GM21367 (cell line): ENCODE measurements around the gene ITGA4.
"Not testable (repeated sequence)": the region's sequence is repeated elsewhere in the genome, so short reads cannot be mapped to it uniquely, and the experiment has no call there.

Experiments used
- ATAC-seq: cut with Tn5 transposase; IDR thresholded peaks from one replicate; pipeline ENCODE4 v1.9.1; 2021; ENCODE audit not compliant: unreplicated experiment

ITGA4 gene

DNA sequence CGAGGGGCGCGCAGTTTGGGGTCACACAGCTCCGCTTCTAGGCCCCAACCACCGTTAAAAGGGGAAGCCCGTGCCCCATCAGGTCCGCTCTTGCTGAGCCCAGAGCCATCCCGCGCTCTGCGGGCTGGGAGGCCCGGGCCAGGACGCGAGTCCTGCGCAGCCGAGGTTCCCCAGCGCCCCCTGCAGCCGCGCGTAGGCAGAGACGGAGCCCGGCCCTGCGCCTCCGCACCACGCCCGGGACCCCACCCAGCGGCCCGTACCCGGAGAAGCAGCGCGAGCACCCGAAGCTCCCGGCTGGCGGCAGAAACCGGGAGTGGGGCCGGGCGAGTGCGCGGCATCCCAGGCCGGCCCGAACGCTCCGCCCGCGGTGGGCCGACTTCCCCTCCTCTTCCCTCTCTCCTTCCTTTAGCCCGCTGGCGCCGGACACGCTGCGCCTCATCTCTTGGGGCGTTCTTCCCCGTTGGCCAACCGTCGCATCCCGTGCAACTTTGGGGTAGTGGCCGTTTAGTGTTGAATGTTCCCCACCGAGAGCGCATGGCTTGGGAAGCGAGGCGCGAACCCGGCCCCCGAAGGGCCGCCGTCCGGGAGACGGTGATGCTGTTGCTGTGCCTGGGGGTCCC lies at the start of gene ITGA4:
Gene ITGA4, plus strand, starts transcription at position 266 of the 620 bp plus-strand sequence. Its CDS starts 269 bp downstream, at position 535.
- peak; percentile 60 for ATAC-seq

DNA sequence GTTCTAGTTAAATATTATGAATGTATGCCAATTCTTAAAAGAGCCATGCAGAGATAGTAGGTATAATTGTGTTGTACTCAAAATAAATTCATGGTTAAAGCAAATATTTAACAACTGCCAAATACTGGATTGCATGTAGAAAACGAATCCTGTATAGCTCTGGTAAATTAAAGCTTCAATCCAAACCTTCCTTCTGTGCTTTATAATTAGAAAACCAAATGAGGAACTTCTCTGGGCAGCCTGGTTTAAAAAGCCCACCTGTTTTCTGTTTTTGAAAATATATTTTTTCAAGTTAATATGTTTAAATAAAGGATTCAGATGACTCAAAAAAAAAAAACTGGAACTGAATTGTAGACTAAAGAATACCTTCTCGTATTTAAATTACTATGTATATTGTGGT lies 48.3 kb upstream of the ITGA4 start:
- ATAC-seq = no peak

DNA sequence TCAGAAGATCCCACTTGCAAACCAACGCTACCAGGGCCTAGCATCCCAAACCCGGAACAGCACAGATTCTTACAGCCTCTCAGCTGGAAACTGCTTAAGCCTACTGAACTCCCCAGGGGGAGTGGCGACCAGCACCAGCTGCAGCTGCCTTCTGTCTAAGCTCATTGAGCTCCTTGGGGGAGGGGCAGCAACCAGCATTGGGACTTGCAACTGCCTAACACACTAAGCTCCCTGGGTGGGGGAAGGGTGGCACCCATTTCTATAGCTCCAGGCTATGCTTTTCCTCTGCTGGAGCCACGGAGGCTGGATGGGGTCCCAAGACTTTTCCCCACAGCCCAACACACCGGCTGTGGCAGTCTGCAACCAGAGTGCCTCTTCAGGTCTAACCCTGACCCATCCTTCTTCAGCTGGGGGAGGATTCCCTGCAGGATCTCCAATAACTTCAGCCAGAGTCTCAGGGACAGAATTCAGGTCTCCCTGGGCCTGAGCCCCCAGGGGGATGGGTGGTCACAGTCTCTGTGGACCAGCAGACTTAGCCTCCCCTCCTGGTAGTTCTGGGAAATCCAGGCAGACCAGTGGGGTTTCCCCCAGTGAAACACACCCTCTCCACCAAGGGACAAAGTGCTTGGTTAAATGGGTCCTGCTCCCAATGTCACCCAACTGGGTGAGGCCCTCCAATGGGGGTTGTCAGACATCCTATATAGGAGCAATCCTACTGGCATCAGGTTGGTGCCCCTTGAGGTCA lies 45.9 kb upstream of the ITGA4 start:
- ATAC-seq = peak; percentile 98

DNA sequence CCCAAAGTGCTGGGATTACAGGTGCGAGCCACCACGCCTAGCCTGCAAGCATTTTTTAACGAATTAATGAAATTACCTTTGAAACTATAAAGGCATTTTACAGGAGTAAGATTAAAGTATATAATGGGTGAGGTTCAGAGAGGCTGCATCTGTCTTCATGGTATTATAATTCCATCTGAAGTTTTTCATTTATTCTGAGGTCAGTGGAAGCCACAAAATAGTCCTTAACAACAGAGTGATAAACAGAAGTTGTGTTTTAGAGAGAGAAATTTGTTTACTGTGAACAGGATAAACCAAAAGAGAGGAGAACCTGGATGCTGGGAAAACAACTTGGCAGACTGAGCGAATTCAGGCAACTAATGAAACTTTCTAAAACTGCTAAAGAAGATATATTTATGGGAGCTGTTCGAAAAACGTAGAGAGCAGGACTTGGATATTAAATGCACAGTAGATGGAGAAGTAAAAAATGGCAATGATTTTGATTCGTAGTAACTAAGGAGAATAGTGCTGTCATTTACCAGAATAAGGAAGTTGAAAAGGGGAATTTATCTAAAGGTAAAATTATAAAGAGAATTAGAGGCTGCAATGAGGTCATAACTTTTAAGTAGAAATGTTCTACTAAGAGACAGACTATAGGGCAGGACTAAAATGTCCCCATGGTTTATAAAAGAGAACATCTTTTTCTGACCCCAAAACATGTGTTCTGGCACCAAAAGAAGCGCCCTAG lies 37.9 kb upstream of the ITGA4 start:
- ATAC-seq = no peak

DNA sequence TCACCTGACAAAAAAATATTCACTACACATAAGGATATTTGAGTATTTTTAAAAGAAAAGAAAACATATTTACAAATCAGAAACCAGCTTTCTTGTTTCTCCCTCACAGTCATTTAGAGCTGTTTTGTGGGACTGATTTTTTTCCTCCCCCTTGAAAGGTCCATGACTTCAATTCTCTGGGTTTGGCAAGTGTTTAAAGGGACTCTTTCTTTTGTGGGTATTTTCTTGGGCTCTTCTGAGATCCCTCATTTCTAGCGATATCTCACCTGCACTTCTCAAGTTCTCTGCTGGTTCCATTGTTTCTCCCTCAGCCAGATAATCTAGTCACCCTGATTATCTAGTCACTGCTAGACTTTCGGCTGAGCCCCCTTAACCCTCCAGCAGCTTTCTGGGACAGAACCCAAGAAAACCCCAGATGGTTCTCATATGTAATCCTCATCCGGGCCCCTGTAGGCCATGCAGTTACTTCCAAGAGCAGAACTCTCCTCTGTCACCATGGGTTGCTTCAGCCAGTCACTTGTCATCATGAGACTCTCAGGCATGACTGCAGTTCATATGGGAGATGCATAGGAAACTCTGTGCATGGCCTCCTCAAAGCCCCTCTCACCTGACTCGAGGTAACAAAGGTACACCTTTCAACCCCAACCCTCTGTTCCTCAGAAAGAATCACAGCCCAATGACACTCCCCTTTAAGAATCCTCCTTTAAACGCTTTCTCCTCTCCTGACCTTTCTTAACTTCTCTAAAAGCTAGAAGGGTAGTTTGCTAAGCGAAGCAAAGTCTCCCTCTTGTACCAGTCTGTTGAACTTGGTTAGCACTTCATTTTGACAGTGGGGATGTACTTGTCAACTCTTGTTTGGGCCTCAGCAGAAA lies 36.7 kb upstream of the ITGA4 start:
- no peak for ATAC-seq

DNA sequence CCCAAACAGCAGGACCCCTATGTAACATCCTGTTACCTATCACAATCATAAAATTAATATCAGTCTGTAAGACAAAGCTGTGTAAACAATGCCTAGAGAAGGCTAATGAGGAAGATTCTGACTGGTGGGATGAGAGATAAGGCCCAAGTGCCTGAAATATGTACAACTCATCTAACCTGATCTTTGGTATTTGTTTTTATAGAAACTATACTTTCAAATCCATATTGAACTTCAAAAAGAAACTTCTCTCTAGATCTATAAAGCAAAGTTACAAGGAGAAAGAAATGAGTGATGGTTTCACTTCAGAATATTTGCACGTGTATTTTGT lies 36.1 kb upstream of the ITGA4 start:
- ATAC-seq = no peak

DNA sequence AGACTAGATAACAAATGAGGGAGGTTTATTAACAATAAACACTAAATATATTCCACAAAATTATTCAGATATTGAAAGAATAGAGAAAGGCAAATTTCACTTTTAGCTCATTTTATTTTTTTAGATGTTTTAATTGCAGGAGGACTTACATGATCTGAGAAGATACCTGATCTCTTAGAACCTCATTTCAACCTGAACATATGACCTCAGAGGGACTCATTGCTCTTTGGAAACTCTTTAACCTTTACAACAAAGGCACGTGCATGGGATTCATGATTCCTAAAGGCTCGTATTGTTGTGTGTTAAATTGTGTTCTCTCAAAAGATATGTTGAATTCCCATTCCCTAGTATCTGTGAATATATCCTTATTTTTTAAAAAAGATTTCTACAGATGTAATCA lies 35.7 kb upstream of the ITGA4 start:
- ATAC-seq = no peak

DNA sequence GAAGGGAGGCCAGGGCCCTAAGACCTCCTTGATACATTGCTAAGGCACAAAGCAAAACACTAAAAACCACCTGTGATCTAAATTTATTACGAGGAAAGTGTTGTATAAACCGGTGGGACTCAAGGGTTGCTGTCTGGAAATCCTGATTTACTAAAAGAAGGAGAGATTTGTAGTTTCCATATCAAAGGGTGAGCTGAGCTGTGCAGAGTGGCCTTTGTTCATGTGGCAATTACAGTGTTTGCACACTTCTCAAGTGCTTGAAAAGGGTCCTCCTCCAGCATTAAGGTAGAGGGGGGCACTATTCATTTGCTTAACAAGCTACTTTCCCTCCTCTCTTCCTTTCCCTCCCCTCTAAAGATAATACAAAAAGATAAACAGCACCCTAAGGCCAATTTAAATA lies 30.5 kb upstream of the ITGA4 start:
- ATAC-seq = no peak

DNA sequence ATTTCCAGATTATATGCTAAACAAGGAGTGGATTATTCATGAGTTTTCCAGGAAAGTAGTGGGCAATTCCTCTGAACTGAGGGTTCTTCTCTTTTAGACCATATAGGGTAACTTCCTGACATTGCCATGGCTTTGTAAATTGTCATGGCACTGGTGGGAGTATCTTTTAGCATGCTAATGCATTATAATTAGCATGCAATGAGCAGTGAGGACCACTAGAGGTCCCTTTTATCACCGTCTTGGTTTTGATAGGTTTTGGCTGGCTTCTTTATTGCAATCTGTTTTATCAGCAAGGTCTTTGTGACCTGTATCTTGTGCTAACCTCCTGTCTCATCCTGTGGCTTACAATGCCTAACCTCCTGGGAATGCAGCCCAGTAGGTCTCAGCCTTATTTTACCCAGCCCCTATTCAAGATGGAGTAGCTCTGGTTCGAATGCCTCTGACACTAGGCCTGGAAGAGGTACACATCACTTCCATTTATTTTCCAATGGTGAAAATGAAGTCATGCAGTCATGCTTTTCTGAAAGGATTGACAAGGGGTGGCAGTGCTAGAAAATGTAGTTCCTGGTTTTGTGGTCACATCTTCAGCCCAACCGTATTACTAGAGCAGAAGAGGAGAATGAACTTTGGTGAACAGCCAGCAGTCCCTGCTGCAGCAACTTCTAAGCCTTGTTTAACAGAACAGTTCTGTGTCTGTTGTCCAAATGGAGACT lies 26.6 kb upstream of the ITGA4 start:
- no peak for ATAC-seq

DNA sequence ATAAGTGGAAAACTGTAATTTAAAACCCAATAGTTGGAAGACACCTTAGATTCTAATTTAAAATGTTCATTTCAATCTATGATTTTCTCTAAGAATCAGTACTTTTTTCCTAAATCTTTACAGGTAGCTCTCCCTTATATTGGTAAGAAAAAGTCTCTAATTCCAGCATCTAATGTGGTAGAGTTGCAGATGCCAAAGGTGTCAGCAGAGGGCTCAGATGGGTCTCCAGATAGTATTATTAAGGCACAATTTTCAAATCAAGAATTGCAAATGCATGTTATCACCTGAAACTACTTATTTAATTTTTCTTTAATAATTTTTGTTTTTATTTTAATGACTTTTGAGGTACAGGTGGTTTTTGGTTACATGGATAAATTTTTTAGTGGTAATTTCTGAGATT lies 25.5 kb upstream of the ITGA4 start:
- no peak for ATAC-seq

DNA sequence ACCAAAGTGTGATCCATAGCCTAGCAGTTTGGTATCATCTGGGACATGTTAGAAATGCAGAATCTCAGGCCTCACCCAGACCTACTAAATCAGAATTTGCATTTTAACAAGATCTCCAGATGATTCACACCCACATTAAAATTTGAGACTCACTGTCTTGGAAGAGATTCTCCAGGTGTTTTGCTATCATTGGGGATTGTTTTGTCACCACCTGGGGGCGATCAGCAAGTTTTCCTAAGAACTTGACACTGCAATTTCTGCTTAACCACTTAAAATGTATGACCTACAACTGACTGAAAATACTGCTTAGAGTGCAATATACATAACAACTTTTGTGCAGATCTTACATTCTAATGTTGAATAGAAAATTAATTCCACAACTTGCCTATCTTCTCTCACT lies 18.9 kb upstream of the ITGA4 start:
- ATAC-seq = no peak

DNA sequence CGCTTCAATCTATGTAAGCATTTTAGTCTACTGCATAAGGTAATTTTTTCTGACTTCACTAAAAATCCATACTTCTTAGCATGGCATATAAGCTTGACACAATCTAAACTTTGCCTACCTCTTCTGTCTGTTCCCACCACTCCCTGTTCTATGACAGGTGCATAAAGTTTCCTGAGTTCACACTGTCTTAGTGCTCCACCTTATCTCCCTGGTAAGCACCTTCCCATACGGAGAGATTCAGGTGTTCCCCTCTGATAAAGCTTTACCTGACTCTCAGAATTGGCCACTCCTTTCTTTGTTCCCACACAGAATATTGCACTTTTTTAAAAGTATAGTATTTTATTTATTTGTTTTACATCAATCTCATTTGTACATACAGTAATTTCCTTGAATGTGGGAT lies 16.8 kb upstream of the ITGA4 start:
- ATAC-seq = no peak

DNA sequence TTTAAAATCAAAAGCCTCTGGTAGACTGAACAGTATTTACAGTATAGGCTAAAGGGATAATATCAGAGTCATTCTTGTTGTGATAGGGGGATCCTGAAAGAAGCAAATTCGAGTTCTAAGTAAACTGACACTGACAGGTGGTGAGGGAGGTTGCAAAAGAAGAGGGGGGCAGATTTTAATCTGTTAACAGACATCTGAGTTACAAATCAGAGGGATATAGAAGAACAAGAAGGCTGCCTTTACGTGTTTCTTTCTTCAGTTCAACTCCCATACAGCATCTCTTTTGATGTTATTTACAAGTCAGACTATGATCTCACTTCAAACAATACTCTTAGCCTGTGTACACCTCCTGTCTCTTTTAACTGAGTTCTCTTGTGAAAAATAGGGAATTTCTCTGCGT lies 16.3 kb upstream of the ITGA4 start:
- ATAC-seq = no peak

DNA sequence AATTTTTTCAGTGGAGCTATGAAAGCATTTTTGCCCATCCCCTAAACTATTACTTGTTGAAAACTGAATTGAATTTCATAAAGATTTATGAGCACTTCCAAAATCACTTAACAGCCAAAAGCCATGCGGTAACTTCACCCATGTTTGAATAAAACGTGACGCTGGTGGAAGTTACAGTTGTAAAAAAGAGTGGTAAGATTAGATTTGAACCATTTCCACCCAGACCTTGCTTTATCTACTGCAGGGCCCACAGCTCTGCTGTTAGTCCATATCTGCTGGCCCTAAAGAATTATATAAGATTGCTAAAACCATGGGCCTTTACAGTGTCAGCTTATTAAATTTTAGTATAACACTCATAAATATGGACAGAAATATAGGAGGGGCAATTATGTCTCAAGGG lies 15.5 kb upstream of the ITGA4 start:
- ATAC-seq = no peak

DNA sequence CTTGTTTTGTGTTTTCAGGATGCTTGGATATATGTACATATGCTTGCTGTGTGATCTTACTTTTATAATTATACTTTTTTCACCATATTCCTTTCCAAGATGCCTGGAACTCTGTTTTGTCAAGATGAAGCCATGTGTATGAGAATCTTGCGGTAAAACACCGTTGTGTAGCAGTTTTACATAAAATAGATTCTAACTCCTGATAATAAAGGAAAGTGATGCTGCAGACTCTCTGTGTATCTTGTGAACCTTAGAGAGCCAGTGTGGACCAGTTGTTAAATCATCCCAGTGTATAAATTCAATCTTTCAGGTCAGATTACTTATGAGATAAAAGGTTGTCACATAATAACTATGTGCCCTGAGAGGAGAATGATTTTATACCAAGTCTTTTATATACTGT lies 12.5 kb upstream of the ITGA4 start:
- no peak for ATAC-seq

DNA sequence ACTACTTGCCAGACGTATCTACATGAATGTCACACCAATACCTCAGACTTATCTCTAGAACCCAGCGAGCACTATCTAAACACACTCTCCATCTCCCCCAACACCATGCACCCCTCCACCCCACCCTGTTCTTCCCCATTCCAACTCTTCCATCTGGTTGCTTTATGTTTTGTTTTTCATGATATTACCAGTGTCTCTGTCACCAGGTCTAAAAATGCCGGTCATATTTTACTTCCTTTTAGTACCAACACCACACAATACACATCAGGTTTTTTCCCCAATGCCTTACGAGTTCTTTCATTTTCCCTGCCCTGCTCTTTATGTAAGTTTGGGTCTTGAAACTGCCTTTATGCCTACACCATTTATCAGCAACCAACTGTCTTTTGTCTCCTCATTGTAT lies 10.2 kb upstream of the ITGA4 start:
- no peak for ATAC-seq

DNA sequence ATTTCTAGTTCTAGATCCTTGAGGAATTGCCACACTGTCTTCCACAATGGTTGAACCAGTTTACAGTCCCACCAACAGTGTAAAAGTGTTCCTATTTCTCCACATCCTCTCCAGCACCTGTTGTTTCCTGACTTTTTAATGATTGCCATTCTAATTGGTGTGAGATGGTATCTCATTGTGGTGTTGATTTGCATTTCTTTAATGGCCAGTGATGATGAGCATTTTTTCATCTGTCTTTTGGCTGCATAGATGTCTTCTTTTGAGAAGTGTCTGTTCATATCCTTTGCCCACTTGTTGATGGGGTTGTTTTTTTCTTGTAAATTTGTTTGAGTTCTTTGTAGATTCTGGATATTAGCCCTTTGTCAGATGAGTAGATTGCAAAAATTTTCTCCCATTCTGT lies 7.9 kb upstream of the ITGA4 start:
- not testable (repeated sequence) for ATAC-seq

DNA sequence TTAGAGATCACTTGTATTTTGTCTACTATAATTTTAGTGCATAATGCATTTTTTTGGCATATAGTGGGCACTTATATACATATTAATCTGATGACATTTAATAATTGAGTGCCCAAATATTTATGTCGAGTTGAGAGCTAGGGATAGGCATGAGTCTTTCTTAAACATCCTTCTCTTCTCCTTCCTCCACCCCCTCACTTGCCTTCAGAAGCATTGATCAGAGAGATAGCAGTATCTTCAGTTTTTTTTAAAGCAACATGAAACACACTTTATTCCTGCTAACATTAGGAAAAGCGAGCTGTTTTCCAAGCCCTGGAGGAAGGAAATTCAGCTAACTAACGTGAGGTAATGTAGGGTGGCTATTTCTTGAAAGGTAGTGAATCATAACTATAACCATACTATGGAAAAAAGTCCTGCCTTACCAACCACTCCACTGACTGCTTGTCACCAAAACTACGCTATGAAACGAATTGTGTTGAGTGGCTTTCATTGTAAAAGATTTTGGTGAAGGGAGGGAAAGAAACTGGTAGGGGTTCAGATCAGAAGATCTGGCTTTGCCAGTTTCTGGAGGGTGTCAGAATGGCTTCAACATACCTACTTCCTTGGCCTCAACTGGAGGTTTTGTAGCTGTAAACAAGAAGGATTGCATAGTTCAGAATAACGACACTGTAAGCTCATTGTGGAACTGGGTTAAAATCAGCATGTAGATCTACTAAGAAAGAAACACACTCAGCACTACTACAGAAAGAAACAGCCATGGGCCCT lies 2.3 kb upstream of the ITGA4 start:
- ATAC-seq = no peak

DNA sequence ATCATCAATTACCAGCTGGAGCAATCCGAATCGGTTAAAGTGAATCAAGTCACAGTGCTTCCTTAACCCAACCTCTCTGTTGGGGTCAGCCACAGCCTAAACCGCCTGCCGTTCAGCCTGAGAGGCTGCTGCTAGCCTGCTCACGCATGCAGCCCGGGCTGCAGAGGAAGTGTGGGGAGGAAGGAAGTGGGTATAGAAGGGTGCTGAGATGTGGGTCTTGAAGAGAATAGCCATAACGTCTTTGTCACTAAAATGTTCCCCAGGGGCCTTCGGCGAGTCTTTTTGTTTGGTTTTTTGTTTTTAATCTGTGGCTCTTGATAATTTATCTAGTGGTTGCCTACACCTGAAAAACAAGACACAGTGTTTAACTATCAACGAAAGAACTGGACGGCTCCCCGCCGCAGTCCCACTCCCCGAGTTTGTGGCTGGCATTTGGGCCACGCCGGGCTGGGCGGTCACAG lies 496 bp upstream of the ITGA4 start:
- peak; percentile 71 for ATAC-seq
